ENCODE results near the gene OSBPL3. TPM values are rescaled to one million over a fixed set of nuclear protein-coding genes. Genes with fewer than 3 reads are reported as not detected.
"Not testable (repeated sequence)": the region's sequence is repeated elsewhere in the genome, so short reads cannot be mapped to it uniquely, and the experiment has no call there.

The OSBPL3 gene
- total RNA-seq, 1 donor from 2014 or later: 90.6 TPM

DNA sequence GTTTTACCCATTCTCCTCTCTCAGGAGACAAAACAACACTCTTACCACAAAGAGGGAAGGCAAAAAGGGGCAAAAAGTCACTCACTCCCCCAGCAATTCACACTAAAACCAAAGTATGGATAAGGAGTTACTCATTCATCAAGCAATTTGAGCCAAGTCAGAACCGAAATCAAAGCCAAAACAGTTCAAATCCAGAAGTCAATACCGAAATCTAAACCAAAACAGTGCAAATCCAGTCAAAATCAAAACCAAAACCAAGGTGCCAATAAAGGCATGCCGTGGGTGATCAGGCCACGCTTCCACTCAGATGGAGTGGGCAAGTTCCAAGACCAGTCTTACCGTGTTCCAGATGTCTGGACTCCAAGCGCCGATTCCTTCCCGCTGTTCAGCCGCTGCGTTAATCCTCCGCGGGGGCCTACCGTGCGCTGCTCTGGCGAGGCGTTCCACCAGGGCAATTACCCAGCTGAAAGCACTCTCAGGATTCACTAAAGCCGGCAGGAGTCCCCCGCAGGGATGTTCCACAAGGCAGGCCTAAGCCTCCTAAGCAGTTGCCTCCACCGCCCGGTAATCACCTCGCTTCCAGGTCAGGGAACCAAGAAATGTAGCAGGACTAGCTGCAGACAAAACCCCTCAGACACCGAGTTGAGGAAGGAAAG, 185.1 kb downstream of the OSBPL3 start:
- H3K27ac Mint-ChIP-seq: peak overlapping the region; percentile 32
- H3K4me3 Mint-ChIP-seq; intact Hi-C loops (cut with micrococcal nuclease); H3K27me3 Mint-ChIP-seq (ENCODE audit: insufficient read depth); H3K9me3 Mint-ChIP-seq; DNase-seq (ENCODE audit: low spot score): not testable (repeated sequence)
- H3K4me1 Mint-ChIP-seq (ENCODE audit: low read depth): peaks cover 15% of the 10 kb centered on the region
- peaks cover 38% of the 10 kb centered on the region for H3K36me3 Mint-ChIP-seq (ENCODE audit: low read depth)

DNA sequence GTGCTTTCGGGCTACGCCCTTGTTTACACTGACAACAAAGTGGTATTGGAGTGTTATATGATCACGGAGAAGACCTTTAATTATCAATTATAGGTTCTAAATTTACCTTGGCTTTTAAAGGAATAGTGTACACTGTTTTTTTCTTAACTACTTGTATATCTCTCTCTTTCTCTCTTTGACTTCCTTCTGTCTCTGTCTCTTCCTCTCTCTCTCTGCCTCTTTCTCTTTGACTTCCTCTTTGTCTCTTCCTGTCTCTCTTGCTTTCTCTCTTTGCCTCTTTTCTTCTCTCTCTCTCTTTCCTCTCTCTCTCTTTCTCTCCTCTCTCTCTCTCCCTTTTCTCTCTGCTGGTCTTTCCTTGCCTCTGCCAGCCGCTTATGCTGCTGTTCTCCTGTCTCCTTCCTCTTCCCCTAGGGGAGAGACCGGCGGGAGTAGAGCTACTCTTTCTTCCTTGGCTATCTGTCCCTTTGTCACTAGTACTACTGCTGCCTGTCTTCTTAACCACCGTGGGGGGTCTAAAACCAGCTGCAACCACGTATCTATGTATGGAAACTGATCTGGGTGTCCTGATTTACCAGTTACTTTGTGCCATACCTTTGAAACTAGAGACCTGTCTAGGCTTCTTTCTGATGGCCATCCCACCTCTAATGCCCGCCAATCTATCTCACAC, 185.9 kb downstream of the OSBPL3 start:
- Mint-ChIP-seq H3K27ac (peak overlapping the region; percentile 32), H3K27me3 (ENCODE audit: insufficient read depth) (no peaks in the 10 kb centered on the region), H3K36me3 (ENCODE audit: low read depth) (peaks cover 36% of the 10 kb centered on the region), H3K9me3 (no peaks in the 10 kb centered on the region), H3K4me1 (ENCODE audit: low read depth) (peaks cover 15% of the 10 kb centered on the region), H3K4me3 (peak overlapping the region; percentile 2)
- DNase-seq (ENCODE audit: low spot score): no peak
- intact Hi-C loops (cut with micrococcal nuclease): no loop called here

DNA sequence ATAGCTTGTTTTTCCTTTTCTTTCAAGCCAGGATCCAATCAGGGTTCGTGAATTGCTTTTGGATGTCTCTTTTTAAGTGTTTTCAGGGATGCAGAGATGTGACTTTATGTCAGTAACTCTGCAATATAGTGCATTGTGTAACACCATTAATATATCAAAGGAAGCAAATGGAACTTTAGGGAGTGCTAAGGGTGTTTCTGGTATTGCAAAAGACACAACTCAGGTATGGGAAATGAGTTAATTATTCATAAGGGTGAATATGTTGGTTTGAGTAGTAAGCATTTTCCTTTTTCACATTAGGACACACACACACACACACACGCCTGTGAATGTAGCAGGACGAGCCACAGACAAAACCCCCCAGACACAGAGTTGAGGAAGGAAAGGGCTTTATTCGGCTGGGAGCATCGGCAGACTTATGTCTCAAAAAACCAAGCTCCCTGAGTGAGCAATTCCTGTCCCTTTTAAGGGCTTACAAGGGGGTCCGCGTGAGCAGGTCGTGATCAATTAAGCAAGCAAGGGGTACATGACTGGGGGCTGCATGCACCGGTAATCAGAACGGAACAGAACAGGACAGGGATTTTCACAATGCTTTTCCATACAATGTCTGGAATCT, 190.9 kb downstream of the OSBPL3 start:
- intact Hi-C loops (cut with micrococcal nuclease): no loop called here
- Mint-ChIP-seq H3K36me3 (ENCODE audit: low read depth) (peaks cover 18% of the 10 kb centered on the region), H3K4me3 (no peak overlapping the region), H3K27ac (no peak overlapping the region), H3K27me3 (ENCODE audit: insufficient read depth) (no peaks in the 10 kb centered on the region), H3K9me3 (no peaks in the 10 kb centered on the region), H3K4me1 (ENCODE audit: low read depth) (peaks cover 17% of the 10 kb centered on the region)
- no peak for DNase-seq (ENCODE audit: low spot score)

DNA sequence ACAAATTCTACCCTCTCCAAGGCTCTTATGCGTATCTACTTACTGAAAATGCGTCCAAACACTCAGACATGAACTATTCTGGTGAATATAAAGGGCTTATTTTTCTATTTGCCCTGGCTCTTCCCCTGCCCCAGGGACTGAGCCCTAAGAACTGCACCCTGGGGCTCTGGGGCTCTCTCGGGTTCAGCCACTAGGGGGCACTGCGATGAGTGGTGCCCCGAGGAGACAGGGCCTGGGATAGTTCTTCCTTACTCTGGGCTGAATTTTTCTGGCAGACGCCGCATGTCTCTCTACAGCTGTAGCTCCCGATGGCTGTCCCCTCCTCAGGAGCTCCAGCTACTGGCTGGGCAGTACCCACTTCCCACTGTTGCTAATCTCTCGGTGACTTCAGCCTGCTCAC, 191.9 kb downstream of the OSBPL3 start:
- intact Hi-C loops (cut with micrococcal nuclease): no loop called here
- Mint-ChIP-seq H3K9me3 (peaks cover 8% of the 10 kb centered on the region), H3K27ac (no peak overlapping the region), H3K27me3 (ENCODE audit: insufficient read depth) (no peaks in the 10 kb centered on the region), H3K4me1 (ENCODE audit: low read depth) (peaks cover 17% of the 10 kb centered on the region), H3K4me3 (no peak overlapping the region), H3K36me3 (ENCODE audit: low read depth) (peaks cover 28% of the 10 kb centered on the region)
- no peak for DNase-seq (ENCODE audit: low spot score)

DNA sequence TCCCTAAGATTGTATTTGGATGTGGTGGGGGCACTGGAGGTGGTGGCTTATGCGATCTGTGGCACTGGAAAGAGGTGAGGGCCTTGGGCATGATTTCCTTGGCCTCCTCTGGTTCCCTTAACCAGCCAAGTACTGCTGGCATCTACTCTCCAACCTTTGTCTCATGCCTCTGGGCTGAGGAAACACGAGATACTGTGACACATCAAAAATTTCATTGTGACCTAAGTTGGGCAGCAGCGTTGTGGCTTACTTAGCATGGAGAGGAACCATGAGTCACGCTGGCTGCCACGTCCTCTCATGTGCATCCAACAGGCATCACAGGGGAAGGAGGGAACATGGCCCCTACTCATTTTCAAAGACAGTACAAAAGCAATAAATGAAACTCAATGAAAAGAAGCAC, 193.0 kb downstream of the OSBPL3 start:
- intact Hi-C loops (cut with micrococcal nuclease): no loop called here

DNA sequence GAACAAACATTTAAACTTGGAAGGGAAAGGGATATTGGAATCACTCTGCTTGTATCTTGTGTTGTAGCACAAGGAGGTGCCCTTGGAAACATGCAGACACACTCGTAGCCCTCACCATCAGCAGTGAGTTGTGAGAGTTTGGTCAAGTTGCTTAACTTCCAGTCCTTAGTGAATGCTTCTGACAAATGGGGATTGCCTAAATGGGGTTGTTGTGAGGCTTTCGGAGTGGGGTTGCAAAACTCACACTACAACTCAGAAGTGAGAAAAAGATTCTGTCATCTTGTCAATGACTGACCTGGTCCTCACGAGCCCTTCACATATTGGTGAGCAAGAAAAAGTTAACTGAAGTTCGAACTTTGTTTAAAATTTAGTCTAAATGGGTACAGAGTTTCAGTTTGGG, 193.7 kb downstream of the OSBPL3 start:
- H3K4me3 Mint-ChIP-seq: no peak overlapping the region

More for the DNA sequence above, 193.0 kb downstream of the OSBPL3 start:
- DNase-seq (ENCODE audit: low spot score): no peak
- no peak overlapping the region for H3K4me3 Mint-ChIP-seq
- H3K27ac Mint-ChIP-seq: peak overlapping the region; percentile 80
- peaks cover 30% of the 10 kb centered on the region for H3K36me3 Mint-ChIP-seq (ENCODE audit: low read depth)
- peaks cover 8% of the 10 kb centered on the region for H3K9me3 Mint-ChIP-seq
- peaks cover 17% of the 10 kb centered on the region for H3K4me1 Mint-ChIP-seq (ENCODE audit: low read depth)
- no peaks in the 10 kb centered on the region for H3K27me3 Mint-ChIP-seq (ENCODE audit: insufficient read depth)

DNA sequence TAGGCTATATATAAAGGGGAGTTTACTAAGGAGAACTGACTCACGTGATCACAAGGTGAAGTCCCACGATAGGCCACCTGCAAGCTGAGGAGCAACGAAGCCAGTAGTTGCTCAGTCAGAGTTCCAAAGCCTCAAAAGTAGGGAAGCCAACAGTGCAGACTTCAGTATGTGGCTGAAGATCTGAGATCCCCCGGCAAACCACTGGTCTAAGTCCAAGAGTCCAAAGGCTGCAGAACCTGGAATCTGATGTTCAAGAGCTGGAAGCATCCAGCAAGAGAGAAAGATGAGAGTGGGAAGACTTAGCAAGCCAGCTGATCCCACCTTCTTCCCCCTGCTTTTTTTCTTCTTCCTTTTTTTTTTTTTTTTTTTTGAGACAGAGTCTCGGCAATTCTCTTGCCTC, 195.7 kb downstream of the OSBPL3 start:
- Mint-ChIP-seq H3K4me1 (ENCODE audit: low read depth) (peaks cover 17% of the 10 kb centered on the region), H3K36me3 (ENCODE audit: low read depth) (peaks cover 27% of the 10 kb centered on the region), H3K4me3 (no peak overlapping the region), H3K9me3 (peaks cover 8% of the 10 kb centered on the region), H3K27ac (no peak overlapping the region), H3K27me3 (ENCODE audit: insufficient read depth) (no peaks in the 10 kb centered on the region)
- intact Hi-C loops (cut with micrococcal nuclease): no loop called here
- DNase-seq (ENCODE audit: low spot score): no peak

More for the DNA sequence above, 193.7 kb downstream of the OSBPL3 start:
- H3K9me3 Mint-ChIP-seq: peaks cover 8% of the 10 kb centered on the region
- DNase-seq (ENCODE audit: low spot score): no peak
- intact Hi-C loops (cut with micrococcal nuclease): no loop called here
- H3K36me3 Mint-ChIP-seq (ENCODE audit: low read depth): peaks cover 30% of the 10 kb centered on the region
- peaks cover 17% of the 10 kb centered on the region for H3K4me1 Mint-ChIP-seq (ENCODE audit: low read depth)
- no peaks in the 10 kb centered on the region for H3K27me3 Mint-ChIP-seq (ENCODE audit: insufficient read depth)
- no peak overlapping the region for H3K27ac Mint-ChIP-seq

DNA sequence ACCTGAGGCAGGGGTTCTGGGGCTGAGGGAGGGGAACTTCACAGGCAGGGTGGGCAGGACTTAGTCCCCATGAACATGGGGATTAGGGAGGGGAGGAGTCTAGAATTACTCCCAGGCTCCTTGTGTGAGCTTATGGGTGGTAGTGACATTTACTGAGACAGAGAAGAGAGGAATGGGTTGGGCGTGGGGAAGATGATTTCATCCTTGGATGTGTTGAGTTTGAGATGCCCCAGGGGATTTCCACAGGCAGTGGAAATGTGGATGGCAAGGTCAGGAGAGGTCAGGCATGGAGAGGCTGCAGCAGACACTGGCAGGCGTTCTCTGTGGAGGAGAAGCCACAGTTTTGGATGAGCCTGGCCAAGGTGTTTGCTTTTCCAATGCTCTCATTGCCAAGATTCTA, 196.3 kb downstream of the OSBPL3 start:
- peaks cover 8% of the 10 kb centered on the region for H3K9me3 Mint-ChIP-seq
- H3K27ac Mint-ChIP-seq: peak overlapping the region; percentile 35
- H3K36me3 Mint-ChIP-seq (ENCODE audit: low read depth): peaks cover 27% of the 10 kb centered on the region
- intact Hi-C loops (cut with micrococcal nuclease): no loop called here
- H3K4me1 Mint-ChIP-seq (ENCODE audit: low read depth): peaks cover 17% of the 10 kb centered on the region
- no peaks in the 10 kb centered on the region for H3K27me3 Mint-ChIP-seq (ENCODE audit: insufficient read depth)
- no peak for DNase-seq (ENCODE audit: low spot score)
- H3K4me3 Mint-ChIP-seq: no peak overlapping the region

DNA sequence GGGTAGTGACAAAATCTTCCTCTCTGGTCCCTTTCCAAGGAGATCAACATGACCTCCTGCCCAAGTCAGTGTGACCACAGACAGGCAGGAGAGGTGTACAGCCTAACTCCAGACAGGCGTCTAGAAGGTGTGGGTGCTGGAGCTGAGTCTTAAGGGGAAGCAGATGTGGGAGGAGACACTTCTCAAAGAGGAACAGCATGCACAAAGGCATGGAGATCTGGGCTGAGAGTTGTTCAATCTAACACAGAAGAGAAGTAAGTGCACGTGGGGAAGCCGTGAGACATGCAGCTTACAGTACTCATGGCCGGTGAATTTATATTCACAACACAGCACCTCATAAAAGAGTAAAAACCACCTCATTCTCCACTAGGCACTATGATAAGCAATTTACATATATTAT, 198.9 kb downstream of the OSBPL3 start:
- intact Hi-C loops (cut with micrococcal nuclease): no loop called here
- DNase-seq (ENCODE audit: low spot score): no peak
- Mint-ChIP-seq H3K27ac (no peak overlapping the region), H3K4me1 (ENCODE audit: low read depth) (peaks cover 6% of the 10 kb centered on the region), H3K36me3 (ENCODE audit: low read depth) (peaks cover 25% of the 10 kb centered on the region), H3K4me3 (no peak overlapping the region), H3K9me3 (peaks cover 8% of the 10 kb centered on the region), H3K27me3 (ENCODE audit: insufficient read depth) (no peaks in the 10 kb centered on the region)

DNA sequence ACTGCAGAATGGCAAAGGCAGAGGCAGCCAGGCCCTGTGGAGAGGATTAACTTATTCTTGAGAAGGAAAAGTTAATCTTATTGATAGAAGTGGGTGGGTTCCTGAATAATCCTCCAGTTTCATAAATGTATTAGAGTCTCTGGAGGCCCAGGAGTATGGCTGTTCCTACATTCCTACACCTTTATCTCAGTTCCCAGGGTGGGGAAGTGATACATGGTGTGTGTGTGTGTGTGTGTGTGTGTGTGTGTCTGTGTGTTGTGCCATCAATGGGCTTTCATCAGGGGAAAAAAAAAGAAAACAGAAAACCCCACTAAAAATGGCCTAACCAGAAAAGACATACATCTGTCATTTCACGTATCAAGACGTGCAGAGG, 200.7 kb downstream of the OSBPL3 start:
- peaks cover 6% of the 10 kb centered on the region for H3K4me1 Mint-ChIP-seq (ENCODE audit: low read depth)
- intact Hi-C loops (cut with micrococcal nuclease): no loop called here
- no peak overlapping the region for H3K27ac Mint-ChIP-seq
- peaks cover 8% of the 10 kb centered on the region for H3K9me3 Mint-ChIP-seq
- H3K4me3 Mint-ChIP-seq: no peak overlapping the region
- H3K36me3 Mint-ChIP-seq (ENCODE audit: low read depth): peaks cover 21% of the 10 kb centered on the region
- H3K27me3 Mint-ChIP-seq (ENCODE audit: insufficient read depth): no peaks in the 10 kb centered on the region
- DNase-seq (ENCODE audit: low spot score): no peak

DNA sequence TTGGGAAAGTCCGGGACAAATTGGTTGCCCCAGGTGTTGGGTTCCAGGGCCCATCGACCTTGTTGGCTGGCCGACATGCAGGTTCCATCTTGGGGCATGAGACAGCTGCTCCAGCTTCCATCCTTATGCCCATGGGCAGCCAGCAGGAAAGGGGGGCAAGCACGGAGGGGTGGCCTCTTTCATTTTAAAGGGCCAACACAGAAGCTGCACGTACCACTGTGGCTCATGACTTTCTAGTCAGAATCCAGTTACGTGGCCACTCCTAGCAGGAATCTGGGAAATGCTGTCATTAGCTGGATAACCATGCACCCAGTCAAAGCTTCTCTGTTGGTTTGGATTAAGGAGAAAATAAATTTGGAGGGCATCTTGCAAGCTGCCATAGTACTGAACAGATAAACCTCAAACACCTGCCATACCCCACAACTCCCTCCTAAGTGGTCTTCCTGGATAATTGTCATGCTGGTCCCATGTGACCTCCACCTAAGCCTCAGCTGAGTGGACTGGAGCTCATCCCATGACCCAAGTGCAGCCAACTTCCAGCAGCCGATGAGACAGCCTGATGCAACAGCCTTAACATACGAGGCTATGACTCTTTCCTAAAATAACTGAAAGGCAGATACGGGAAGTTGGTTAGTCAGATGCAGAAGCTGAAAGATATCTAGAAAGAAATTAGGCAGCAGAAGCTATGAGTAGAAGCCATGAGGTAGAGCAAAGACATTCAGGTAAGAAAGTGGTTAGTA, 201.3 kb downstream of the OSBPL3 start:
- intact Hi-C loops (cut with micrococcal nuclease): no loop called here
- no peak overlapping the region for H3K27ac Mint-ChIP-seq
- H3K36me3 Mint-ChIP-seq (ENCODE audit: low read depth): peaks cover 17% of the 10 kb centered on the region
- H3K9me3 Mint-ChIP-seq: peaks cover 6% of the 10 kb centered on the region
- no peaks in the 10 kb centered on the region for H3K27me3 Mint-ChIP-seq (ENCODE audit: insufficient read depth)
- peaks cover 6% of the 10 kb centered on the region for H3K4me1 Mint-ChIP-seq (ENCODE audit: low read depth)
- H3K4me3 Mint-ChIP-seq: no peak overlapping the region
- no peak for DNase-seq (ENCODE audit: low spot score)

DNA sequence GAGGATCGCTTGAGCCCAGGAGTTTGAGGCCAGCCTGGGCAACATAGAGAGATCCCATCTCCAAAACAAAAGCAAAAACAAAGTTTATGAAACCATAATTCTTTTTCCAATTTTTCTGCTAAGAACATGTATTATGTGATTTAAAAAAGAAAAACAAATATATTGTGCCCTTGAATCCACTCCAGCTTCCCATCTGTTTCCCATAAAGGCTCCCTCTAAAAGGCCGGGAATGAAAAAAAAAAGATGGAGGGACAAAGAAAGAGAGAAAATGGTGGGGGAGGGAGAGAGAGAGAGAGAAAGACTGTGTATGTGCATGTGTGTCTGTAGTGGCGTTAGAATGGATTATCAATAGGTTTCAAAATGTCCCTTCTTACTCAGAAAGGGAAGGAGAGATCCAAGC, 202.2 kb downstream of the OSBPL3 start:
- intact Hi-C loops (cut with micrococcal nuclease): no loop called here
- H3K27me3 Mint-ChIP-seq (ENCODE audit: insufficient read depth): no peaks in the 10 kb centered on the region
- H3K4me1 Mint-ChIP-seq (ENCODE audit: low read depth): peaks cover 10% of the 10 kb centered on the region
- no peak overlapping the region for H3K27ac Mint-ChIP-seq
- H3K4me3 Mint-ChIP-seq: no peak overlapping the region
- DNase-seq (ENCODE audit: low spot score): no peak
- H3K9me3 Mint-ChIP-seq: no peaks in the 10 kb centered on the region
- H3K36me3 Mint-ChIP-seq (ENCODE audit: low read depth): peaks cover 13% of the 10 kb centered on the region

DNA sequence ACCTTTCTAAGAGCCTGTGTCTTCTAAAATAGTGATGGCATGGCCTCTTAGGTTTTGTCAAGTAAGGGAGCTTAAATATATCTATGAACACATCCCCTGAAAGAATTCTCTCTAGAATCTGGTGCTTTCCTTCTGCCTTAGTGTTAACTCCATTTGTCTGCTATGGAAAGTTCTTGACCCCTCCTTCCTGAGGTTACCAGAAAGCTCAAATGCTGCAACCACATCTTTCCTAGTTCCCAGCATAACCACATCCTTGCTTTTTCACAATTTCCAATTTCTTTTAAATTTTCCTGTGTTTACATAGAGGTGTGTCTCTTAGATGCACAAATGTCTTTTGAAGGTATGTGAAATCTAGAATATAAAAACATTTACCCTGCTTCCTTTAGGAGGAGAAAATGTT, 206.3 kb downstream of the OSBPL3 start:
- Mint-ChIP-seq H3K9me3 (peaks cover 21% of the 10 kb centered on the region), H3K36me3 (ENCODE audit: low read depth) (peaks cover 23% of the 10 kb centered on the region), H3K4me3 (peak overlapping the region; percentile 4), H3K27ac (peak overlapping the region; percentile 8), H3K4me1 (ENCODE audit: low read depth) (peaks cover 28% of the 10 kb centered on the region), H3K27me3 (ENCODE audit: insufficient read depth) (no peaks in the 10 kb centered on the region)
- intact Hi-C loops (cut with micrococcal nuclease): no loop called here
- no peak for DNase-seq (ENCODE audit: low spot score)

Data from activated T-helper 1 cell treated with anti-CD3 and anti-CD28 coated beads, Interleukin-12 subunit alpha, Interleukin-12 subunit beta, Interleukin-2, Interleukin-4 antibody, amounts not matched to agents 30 ng/mL and 10 ng/mL and 1 ng/mL, durations not matched to agents 14 hours and 24 hours and 36 hours (primary cell).